HG03175 (cell line): ENCODE measurements around the gene SLC39A11.

Source experiments
- ATAC-seq: cut with Tn5 transposase; IDR thresholded peaks from one replicate; pipeline ENCODE4 v1.9.1; 2021; ENCODE audit warnings: mild to moderate bottlenecking, moderate library complexity; ENCODE audit not compliant: unreplicated experiment

The SLC39A11 gene

GRCh38 chr17:72984145-72984925 is 108.2 kb downstream of the SLC39A11 start:
- no peak for ATAC-seq

- no peak for ATAC-seq
These were observed 109.8 kb downstream of the SLC39A11 start for GRCh38 chr17:72982680-72983079.

DNA sequence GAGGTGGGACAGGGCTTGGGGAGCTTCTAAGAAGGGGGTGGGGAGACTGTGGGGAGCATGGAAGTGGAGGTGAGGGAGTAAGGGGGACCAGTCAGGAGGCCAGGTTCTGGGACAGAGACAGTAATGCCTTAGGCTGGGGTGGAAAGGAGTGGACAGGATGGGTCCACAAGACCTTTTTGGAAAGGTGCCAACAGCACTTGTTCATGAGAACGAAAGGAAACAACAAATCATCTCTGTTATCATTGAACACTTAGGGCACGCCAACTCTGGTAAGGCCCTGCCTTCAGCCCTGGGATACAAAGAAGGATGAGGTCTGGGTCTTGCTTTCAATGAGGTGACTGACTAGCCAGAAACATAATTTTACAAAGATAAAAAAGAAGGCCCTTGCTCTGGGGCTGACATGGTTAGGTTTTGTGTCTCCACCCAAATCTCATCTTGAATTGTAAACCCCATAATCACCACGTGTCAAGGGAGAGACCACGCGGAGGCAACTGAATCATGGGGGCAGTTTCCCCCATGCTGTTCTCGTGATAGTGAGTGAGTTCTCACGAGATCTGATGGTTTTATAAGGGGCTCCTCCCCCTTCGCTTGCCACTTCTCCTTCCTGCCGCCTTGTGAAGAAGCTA is 113.8 kb downstream of the SLC39A11 start:
- no peak for ATAC-seq

DNA sequence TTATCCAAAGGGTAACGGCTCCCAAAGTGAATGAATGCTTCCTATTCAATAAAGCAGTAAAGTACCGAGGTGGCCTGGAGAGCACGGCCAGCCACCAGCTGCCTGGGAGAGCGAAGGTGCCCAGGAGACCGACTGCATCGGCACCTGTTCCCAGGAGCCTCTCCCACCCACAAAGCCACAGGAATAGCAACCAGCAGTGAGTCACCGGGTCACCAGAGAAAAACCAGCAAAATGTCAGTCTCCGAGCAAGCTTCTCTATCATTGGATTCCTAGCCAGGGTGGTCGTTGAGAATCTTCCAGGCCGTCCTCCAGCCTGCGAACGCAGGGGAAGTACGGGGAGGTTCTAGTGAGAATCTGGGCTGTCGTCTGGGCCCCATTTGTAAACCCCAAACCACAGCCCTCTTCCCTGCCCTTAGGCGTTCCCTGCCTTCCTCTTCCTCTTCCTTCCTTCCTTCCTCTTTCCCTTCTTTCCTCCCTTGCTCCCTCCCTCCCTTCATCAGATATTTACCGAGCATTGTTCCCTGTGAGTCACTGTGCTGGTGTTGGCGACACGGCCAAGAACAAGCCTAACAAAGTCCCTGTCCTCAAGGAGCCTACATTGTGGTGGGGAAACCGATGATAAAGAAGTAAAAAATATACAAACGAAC is 114.6 kb downstream of the SLC39A11 start:
- ATAC-seq: no peak

DNA sequence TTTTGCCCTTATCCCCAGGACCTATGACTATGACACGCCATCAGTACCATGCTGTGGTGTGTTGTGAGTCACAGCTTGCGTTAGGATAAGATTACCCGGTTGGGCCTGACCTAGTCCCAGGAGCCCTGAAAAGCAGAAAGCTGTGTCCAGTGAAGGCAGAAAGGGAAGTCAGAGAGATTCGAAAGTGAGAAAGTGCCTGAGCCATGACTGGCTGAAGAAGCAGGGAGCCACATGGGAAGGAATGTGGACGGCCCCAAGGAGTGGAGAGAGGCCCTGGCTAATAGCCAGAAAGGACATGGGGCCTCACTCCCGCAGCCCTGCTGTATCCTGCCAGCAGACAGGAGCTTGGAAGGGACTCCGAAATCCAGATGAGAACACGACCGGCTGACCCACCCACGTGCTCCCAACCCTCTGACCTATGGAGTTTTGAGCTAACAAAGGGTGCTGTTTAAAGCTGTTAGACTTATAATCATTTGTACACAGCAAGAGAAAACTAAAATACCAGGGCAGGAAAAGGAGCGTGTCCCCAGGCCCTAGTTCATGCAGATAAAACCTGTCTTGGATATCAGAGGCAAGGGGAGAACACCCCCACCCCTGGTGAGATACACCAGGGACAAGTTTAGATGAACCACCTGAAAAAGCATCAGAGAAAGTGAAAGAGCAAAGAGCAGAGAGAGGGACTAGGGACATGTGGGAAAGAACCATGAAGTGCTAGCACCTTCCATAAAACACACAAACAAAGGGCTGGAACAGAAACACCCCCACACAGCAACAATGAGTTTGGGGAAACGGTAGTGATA is 115.3 kb downstream of the SLC39A11 start:
- peak; percentile 58 for ATAC-seq

- no peak for ATAC-seq
These were observed 117.0 kb downstream of the SLC39A11 start for GRCh38 chr17:72975509-72975908.

DNA sequence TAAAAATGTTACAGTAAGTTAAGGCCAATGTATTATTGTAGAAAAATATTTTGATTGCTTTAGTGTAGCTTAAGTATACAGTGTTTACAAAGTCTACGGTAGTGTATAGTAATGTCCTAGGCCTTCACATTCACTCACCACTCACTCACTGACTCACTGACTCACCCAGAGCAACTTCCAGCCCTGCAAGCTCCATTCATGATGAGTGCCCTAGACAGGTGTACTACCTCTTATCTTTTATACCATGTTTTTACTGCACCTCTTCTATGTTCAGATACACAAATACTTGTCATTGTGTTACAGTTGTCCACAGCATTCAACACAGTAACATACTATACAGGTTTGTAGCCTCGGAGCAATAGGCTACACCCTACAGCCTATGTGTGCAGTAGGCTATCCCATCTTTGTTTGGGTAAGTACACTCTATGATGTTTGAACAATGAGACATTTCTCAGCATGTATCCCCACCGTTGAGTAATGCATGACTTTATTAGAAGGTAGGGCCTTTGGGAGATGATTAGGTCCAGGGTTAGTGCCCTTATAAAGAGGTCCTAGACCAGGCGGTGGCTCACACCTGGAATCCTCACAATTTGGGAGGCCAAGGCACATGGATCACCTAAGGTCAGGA is 117.8 kb downstream of the SLC39A11 start:
- no peak for ATAC-seq

DNA sequence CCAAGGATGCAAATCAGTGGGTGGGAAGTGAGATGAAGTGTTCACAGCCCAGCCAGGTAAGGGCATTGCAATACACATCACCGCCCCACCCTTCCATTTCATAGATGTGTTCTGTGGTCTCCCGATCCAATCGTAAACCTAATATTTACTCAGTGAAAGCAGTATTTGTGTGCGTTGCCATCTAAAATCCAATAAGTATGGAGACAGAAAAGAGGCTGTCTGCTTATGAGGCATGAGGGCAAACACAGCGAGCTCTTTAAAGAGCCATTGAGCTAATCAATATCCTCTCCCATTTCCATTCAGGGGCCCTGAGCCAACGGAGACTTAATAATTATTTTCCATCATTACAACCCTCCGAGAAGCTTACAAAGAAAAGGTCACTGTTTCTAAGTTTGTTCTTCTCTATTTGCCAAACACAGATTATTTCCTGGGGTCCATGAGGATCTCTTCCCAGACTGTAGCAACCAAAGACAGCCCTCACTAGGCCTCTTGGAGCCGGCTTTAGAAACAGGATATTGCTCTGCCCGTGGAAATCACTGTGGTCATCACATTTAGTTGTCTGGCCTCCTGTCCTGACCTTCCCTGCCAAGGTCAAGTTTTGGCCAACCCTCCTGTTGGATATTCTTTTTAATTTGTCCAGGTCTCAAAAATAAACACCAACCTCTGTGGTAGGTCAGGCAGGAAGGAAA is 120.1 kb downstream of the SLC39A11 start:
- ATAC-seq: no peak

- no peak for ATAC-seq
These were observed 121.1 kb downstream of the SLC39A11 start for GRCh38 chr17:72971226-72971880.

DNA sequence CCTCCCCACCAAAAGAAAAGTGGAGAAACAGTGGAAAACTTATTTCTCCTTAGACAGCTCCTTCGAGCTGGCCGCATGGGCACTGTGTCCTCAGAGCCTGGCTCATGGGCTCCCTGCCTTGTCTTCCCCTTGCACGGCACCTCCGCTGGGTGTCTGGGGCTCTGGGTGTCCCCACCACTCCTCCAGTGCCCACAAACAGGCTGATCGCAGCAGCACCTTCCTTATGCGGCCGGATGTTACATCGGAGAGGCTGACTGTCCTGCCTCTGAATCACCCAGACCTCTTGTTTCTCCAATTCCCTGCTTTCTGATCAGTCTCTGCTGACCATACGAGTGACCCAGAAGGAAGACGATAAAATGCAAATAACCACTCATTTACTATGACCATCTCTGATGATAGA is 121.7 kb downstream of the SLC39A11 start:
- no peak for ATAC-seq

- ATAC-seq: no peak
These were observed 122.2 kb downstream of the SLC39A11 start for GRCh38 chr17:72970246-72970645.

- no peak for ATAC-seq
These were observed 123.1 kb downstream of the SLC39A11 start for GRCh38 chr17:72969293-72969906.

GRCh38 chr17:72968798-72969197 is 123.7 kb downstream of the SLC39A11 start:
- ATAC-seq: no peak

- ATAC-seq: no peak
These were observed 124.4 kb downstream of the SLC39A11 start for GRCh38 chr17:72967977-72968585.

GRCh38 chr17:72967277-72967970 is 125.1 kb downstream of the SLC39A11 start:
- ATAC-seq: no peak

DNA sequence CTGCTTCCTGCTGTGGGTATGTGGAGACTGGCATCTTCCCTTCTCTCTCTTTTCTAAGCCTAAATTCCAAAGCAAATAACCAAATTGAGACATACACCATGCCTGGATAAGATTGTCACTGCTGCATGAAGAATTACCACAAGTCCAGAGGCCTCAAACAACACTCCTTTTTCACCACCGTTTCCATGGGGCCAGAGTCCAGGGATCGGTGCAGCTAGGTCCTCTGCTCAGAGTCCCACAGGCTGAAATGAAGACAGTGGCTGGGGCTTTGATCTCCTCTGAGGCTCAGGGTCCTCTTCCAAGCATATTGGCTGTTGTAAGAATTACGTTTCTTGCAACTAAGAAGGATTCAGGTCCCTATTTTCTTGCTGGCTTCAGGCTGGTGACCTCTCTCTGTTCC is 130.4 kb downstream of the SLC39A11 start:
- ATAC-seq: no peak

GRCh38 chr17:72955391-72956140 is 136.9 kb downstream of the SLC39A11 start:
- ATAC-seq: no peak

DNA sequence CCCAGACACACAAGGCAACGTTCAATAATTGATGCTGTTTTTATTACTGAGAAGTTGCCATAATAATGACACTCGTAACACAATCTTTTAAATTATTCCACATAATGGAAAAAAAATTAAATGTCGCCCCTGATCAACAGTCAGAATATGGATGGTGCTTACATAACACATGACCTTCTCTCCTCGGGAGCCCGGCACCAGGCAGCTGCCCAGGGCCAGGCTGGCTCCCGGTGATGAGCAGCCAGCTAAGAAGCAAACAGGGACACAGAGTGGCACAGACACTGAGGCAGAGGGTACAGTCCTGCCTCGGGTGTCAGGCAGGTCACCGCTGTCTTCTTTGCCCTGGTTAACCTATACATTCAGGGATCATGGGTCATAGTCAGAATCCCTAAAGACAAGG is 137.9 kb downstream of the SLC39A11 start:
- no peak for ATAC-seq
